SK-N-SH (cell line): ENCODE data around the gene GPC5. TPM values are rescaled to one million over a fixed set of nuclear protein-coding genes. Genes with fewer than 3 reads are reported as not detected.

Source experiments
- CTCF ChIA-PET: fragments of 300-600, 350-600 bp; formaldehyde crosslinking; extraction: SDS; loops from one replicate; lab custom pipeline; 2021; lab: Yijun Ruan, JAX
- POLR2A ChIA-PET: fragments of 350-600 bp; sonication (Branson Sonifier 250); formaldehyde crosslinking; extraction: SDS; loops from one replicate; lab custom pipeline; 2020; ENCODE audit warnings: antibody characterized with exemption, inconsistent platforms; lab: Yijun Ruan, JAX
- DNase-seq: peaks from one replicate; pipeline ENCODE4 v3.0.0; 2012
- H2AFZ ChIP-seq: fragments of 200-600 bp; sonication (generic); 2 replicates; pipeline ENCODE4 v1.8.1; 2016; ENCODE audit warnings: antibody characterized with exemption, mild to moderate bottlenecking, low read depth
- H3F3A ChIP-seq: fragments of 200-600 bp; sonication (generic); replicated peaks from 2 replicates; pipeline ENCODE3; 2016; ENCODE audit warnings: antibody characterized with exemption, mild to moderate bottlenecking; ENCODE audit not compliant: insufficient read depth
- H3K27ac ChIP-seq, 2 experiments: fragments of 200-500 bp in 1 of 2; fragments of 200-600 bp in 1 of 2; sonication (Bioruptor generic) in 1 of 2; sonication (generic), shearing (Covaris generic) in 1 of 2; 2 replicates each; pipeline versions ENCODE4 v1.5.1 to v1.6.1; 2014 to 2016; ENCODE audit warnings: low read depth in 2 of 2, inconsistent platforms in 1 of 2, low read length in 1 of 2, mild to moderate bottlenecking in 1 of 2, mixed read lengths in 1 of 2
- H3K27me3 ChIP-seq: fragments of 200-600 bp; sonication (generic), shearing (Covaris generic); 2 replicates; pipeline ENCODE4 v1.6.1; 2016; ENCODE audit warnings: mixed run types; ENCODE audit not compliant: insufficient read depth
- H3K36me3 ChIP-seq, 2 experiments: fragments of 200-500 bp in 1 of 2; fragments of 200-600 bp in 1 of 2; sonication (Bioruptor generic) in 1 of 2; sonication (generic) in 1 of 2; replicated peaks in 1 of 2; 2 replicates each; pipeline versions ENCODE3 to v1.5.1; 2014 to 2016; ENCODE audit warnings: low read length in 1 of 2, mild to moderate bottlenecking in 1 of 2; ENCODE audit not compliant: insufficient read depth in 2 of 2, control insufficient read depth in 1 of 2
- H3K4me1 ChIP-seq, 2 experiments: fragments of 200-500 bp in 1 of 2; fragments of 200-600 bp in 1 of 2; sonication (Bioruptor generic) in 1 of 2; sonication (generic), shearing (Covaris generic) in 1 of 2; 2 replicates each; pipeline versions ENCODE4 v1.5.1 to v1.6.1; 2014 to 2016; ENCODE audit warnings: low read depth in 1 of 2, low read length in 1 of 2, mixed run types in 1 of 2; ENCODE audit not compliant: insufficient read depth in 2 of 2, control insufficient read depth in 1 of 2
- H3K4me2 ChIP-seq: fragments of 200-600 bp; sonication (generic), shearing (Covaris generic); 2 replicates; pipeline ENCODE4 v1.6.1; 2017; ENCODE audit warnings: mixed run types
- H3K4me3 ChIP-seq, 2 experiments: fragments of 200-500 bp in 1 of 2; fragments of 200-600 bp in 1 of 2; sonication (Bioruptor generic) in 1 of 2; sonication (generic), shearing (Covaris generic) in 1 of 2; 2 replicates each; pipeline versions ENCODE4 v1.5.1 to v1.8.1; 2014 to 2016; ENCODE audit warnings: low read depth in 2 of 2, inconsistent platforms in 1 of 2, low read length in 1 of 2, mild to moderate bottlenecking in 1 of 2, mixed read lengths in 1 of 2, moderate library complexity in 1 of 2
- H3K79me2 ChIP-seq: fragments of 200-600 bp; sonication (generic); 2 replicates; pipeline ENCODE4 v1.8.1; 2017; ENCODE audit warnings: mild to moderate bottlenecking; ENCODE audit not compliant: insufficient read depth
- H3K9ac ChIP-seq: fragments of 200-600 bp; sonication (generic); 2 replicates; pipeline ENCODE4 v1.6.1; 2017; ENCODE audit warnings: mixed run types
- H3K9me2 ChIP-seq: fragments of 200-600 bp; sonication (generic); 2 replicates; pipeline ENCODE4 v1.6.1; 2017; ENCODE audit warnings: mixed run types
- H3K9me3 ChIP-seq: fragments of 200-600 bp; sonication (generic); 2 replicates; pipeline ENCODE4 v1.6.1; 2017; ENCODE audit warnings: mixed run types, mild to moderate bottlenecking, moderate library complexity
- H4K20me1 ChIP-seq: fragments of 200-600 bp; sonication (generic); 2 replicates; pipeline ENCODE4 v1.6.1; 2017; ENCODE audit warnings: mild to moderate bottlenecking, mixed run types; ENCODE audit not compliant: insufficient read depth
- CHD2 ChIP-seq: fragments of 150-350 bp; IDR thresholded peaks from 2 replicates; pipeline ENCODE4 v1.6.1; 2018; ENCODE audit warnings: low read length; ENCODE audit not compliant: partially characterized antibody
- FOSL2 ChIP-seq: IDR thresholded peaks from 2 replicates; pipeline ENCODE4 v1.4.0; 2012; ENCODE audit warnings: low read depth, mild to moderate bottlenecking, moderate library complexity, borderline replicate concordance
- FOXJ3 ChIP-seq: sonication (generic); formaldehyde crosslinking; IDR thresholded peaks from 2 replicates; pipeline ENCODE4 v1.5.1; 2020; ENCODE audit warnings: mild to moderate bottlenecking, missing genetic modification reagents
- FOXM1 ChIP-seq: IDR thresholded peaks from 2 replicates; pipeline ENCODE4 v1.4.0; 2012; ENCODE audit warnings: low read depth, mild to moderate bottlenecking
- GABPA ChIP-seq: IDR thresholded peaks from 2 replicates; pipeline ENCODE4 v1.4.0; 2012; ENCODE audit warnings: low read depth, mild to moderate bottlenecking
- GATA2 ChIP-seq: sonication (generic); formaldehyde crosslinking; IDR thresholded peaks from 2 replicates; pipeline ENCODE4 v1.5.0; 2020; ENCODE audit warnings: mild to moderate bottlenecking, missing genetic modification reagents
- JUND ChIP-seq: IDR thresholded peaks from 2 replicates; pipeline ENCODE4 v1.4.0; 2012
- MXI1 ChIP-seq: IDR thresholded peaks from 2 replicates; pipeline ENCODE4 v1.6.1; 2012; ENCODE audit warnings: mild to moderate bottlenecking, low read depth, low read length, improper control_type of control experiment
- TAF1 ChIP-seq: IDR thresholded peaks from 2 replicates; pipeline ENCODE4 v1.6.1; 2012; ENCODE audit warnings: low read depth, mild to moderate bottlenecking, low read length, moderate library complexity, borderline replicate concordance
- TCF12 ChIP-seq: IDR thresholded peaks from 2 replicates; pipeline ENCODE4 v1.4.0; 2012
- TEAD4 ChIP-seq: IDR thresholded peaks from 2 replicates; pipeline ENCODE4 v1.4.0; 2012; ENCODE audit warnings: mild to moderate bottlenecking, borderline replicate concordance; ENCODE audit not compliant: insufficient read depth
- YY1 ChIP-seq: IDR thresholded peaks from 2 replicates; pipeline ENCODE4 v1.4.0; 2012; ENCODE audit warnings: low read depth, mild to moderate bottlenecking
- WGBS: methylation state at CpG from one replicate; pipeline ENCODE4 v1.1.6; 2017; ENCODE audit warnings: low lambda C conversion rate; 5-methylcytosine and 5-hydroxymethylcytosine counted together
- polyA plus RNA-seq, 3 experiments: library from polyadenylated mRNA; depleted of rRNA; stranded (reverse); fragments of >200 nt; gene quantifications; 2 replicates each; pipeline ENCODE4 v1.2.3, GENCODE V29; 2012
- TF ChIP-seq, protein P1 (sequence below): fragments of 200-600 bp; sonication (generic); IDR thresholded peaks from 2 replicates; pipeline ENCODE4 v1.6.1; 2017; ENCODE audit warnings: antibody characterized with exemption, mild to moderate bottlenecking, moderate library complexity
- TF ChIP-seq, protein P2 (sequence below): IDR thresholded peaks from 2 replicates; pipeline ENCODE4 v1.6.1; 2012; ENCODE audit warnings: mild to moderate bottlenecking, low read depth, low read length, moderate library complexity
- TF ChIP-seq, protein P3 (sequence below): IDR thresholded peaks from 2 replicates; pipeline ENCODE4 v1.4.0; 2012; ENCODE audit warnings: low read depth
- TF ChIP-seq, protein P4 (sequence below): fragments of 150-350 bp; IDR thresholded peaks from 2 replicates; pipeline ENCODE4 v1.6.1; 2016; ENCODE audit warnings: mild to moderate bottlenecking, low read depth, low read length

GPC5 gene
- polyA plus RNA-seq, 1 of the 3 experiments (the other 2 are of a cell fraction): 0.03 TPM

DNA sequence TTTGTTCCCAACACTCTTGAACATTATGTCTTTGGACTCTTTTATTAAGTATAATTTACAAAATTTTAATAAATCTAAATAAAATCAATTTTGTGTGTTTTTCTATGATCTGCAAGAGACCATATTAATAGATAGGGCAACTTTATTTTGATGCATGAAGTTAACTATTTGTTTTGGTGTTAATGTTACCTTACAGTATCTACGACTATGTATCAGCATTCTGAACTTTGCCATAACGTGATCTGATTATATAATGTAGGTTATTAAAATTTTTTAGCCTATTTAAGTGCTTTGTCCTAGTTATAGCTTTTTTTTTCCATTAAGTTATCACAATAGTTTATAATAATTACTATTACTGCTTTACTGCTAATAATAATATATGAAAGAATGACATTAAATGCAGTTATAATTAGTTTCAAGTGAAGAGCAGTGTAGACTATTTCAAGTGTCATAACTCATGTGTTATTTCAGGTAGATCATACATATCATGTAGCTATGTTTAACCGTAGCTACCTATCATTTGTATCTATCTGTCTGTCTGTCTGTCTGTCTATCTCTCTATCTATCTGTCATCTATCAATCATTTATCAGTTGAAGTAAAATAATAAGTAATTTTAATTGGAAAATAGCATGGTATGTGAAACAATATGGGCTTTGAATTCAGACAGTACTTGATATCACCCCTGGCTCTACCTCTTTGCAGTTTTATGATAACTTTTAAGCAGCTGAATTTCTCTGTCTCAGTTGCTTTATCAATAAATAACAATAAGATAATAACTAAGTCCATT lies 229.7 kb downstream of the GPC5 start:
- no peaks in the 10 kb centered on the region for H3F3A ChIP-seq
- no peaks in the 10 kb centered on the region for H3K27me3 ChIP-seq
- H3K4me3 ChIP-seq: no peak overlapping the region
- no peaks in the 10 kb centered on the region for H4K20me1 ChIP-seq
- ChIA-PET CTCF (interaction anchor here (0.9 to 3.0 kb wide), 4 partner anchors 10 to 247 kb away, joined by 3 to 8 read pairs (median 3); no protein-coding TSS in a partner anchor), POLR2A (no interaction called here)
- H3K9me2 ChIP-seq: no peaks in the 10 kb centered on the region
- TF ChIP-seq, protein P1, sequence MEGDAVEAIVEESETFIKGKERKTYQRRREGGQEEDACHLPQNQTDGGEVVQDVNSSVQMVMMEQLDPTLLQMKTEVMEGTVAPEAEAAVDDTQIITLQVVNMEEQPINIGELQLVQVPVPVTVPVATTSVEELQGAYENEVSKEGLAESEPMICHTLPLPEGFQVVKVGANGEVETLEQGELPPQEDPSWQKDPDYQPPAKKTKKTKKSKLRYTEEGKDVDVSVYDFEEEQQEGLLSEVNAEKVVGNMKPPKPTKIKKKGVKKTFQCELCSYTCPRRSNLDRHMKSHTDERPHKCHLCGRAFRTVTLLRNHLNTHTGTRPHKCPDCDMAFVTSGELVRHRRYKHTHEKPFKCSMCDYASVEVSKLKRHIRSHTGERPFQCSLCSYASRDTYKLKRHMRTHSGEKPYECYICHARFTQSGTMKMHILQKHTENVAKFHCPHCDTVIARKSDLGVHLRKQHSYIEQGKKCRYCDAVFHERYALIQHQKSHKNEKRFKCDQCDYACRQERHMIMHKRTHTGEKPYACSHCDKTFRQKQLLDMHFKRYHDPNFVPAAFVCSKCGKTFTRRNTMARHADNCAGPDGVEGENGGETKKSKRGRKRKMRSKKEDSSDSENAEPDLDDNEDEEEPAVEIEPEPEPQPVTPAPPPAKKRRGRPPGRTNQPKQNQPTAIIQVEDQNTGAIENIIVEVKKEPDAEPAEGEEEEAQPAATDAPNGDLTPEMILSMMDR: no peak
- TF ChIP-seq GATA2 (CRISPR knock-in tag) (no peak), TEAD4 (no peak), FOXJ3 (CRISPR knock-in tag) (no peak), TCF12 (no peak), TAF1 (no peak), CHD2 (no peak), JUND (no peak), GABPA (no peak), FOSL2 (no peak), MXI1 (no peak), FOXM1 (no peak), YY1 (no peak)
- TF ChIP-seq, protein P2, sequence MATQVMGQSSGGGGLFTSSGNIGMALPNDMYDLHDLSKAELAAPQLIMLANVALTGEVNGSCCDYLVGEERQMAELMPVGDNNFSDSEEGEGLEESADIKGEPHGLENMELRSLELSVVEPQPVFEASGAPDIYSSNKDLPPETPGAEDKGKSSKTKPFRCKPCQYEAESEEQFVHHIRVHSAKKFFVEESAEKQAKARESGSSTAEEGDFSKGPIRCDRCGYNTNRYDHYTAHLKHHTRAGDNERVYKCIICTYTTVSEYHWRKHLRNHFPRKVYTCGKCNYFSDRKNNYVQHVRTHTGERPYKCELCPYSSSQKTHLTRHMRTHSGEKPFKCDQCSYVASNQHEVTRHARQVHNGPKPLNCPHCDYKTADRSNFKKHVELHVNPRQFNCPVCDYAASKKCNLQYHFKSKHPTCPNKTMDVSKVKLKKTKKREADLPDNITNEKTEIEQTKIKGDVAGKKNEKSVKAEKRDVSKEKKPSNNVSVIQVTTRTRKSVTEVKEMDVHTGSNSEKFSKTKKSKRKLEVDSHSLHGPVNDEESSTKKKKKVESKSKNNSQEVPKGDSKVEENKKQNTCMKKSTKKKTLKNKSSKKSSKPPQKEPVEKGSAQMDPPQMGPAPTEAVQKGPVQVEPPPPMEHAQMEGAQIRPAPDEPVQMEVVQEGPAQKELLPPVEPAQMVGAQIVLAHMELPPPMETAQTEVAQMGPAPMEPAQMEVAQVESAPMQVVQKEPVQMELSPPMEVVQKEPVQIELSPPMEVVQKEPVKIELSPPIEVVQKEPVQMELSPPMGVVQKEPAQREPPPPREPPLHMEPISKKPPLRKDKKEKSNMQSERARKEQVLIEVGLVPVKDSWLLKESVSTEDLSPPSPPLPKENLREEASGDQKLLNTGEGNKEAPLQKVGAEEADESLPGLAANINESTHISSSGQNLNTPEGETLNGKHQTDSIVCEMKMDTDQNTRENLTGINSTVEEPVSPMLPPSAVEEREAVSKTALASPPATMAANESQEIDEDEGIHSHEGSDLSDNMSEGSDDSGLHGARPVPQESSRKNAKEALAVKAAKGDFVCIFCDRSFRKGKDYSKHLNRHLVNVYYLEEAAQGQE: no peak
- TF ChIP-seq, protein P3, sequence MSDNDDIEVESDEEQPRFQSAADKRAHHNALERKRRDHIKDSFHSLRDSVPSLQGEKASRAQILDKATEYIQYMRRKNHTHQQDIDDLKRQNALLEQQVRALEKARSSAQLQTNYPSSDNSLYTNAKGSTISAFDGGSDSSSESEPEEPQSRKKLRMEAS: no peak
- TF ChIP-seq, protein P4, sequence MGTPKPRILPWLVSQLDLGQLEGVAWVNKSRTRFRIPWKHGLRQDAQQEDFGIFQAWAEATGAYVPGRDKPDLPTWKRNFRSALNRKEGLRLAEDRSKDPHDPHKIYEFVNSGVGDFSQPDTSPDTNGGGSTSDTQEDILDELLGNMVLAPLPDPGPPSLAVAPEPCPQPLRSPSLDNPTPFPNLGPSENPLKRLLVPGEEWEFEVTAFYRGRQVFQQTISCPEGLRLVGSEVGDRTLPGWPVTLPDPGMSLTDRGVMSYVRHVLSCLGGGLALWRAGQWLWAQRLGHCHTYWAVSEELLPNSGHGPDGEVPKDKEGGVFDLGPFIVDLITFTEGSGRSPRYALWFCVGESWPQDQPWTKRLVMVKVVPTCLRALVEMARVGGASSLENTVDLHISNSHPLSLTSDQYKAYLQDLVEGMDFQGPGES: no peak
- H3K9me3 ChIP-seq: no peaks in the 10 kb centered on the region
- DNase-seq: no peak
- no peak overlapping the region for H3K9ac ChIP-seq
- WGBS: 34% methylated on average over 3 of the region's 3 CpGs
- no peak overlapping the region for H3K4me2 ChIP-seq
- no peak overlapping the region for H3K27ac ChIP-seq
- no peak overlapping the region for H2AFZ ChIP-seq
- no peaks in the 10 kb centered on the region; a peak in 2 of 4 replicates for H3K4me1 ChIP-seq
- H3K79me2 ChIP-seq: no peaks in the 10 kb centered on the region
- no peaks in the 10 kb centered on the region for H3K36me3 ChIP-seq
